KOPT-K1 (cell line): ENCODE measurements around the gene SLC35E4.
"Not testable (repeated sequence)": the region's sequence is repeated elsewhere in the genome, so short reads cannot be mapped to it uniquely, and the experiment has no call there.

Experiments used
- H3K27ac ChIP-seq: fragments of 200-600 bp; sonication (generic); 2 replicates; pipeline ENCODE4 v1.5.1; 2016; ENCODE audit warnings: antibody characterized with exemption, mild to moderate bottlenecking, low read depth, low read length; ENCODE audit not compliant: poor library complexity, severe bottlenecking
- H3K36me3 ChIP-seq: fragments of 200-600 bp; sonication (generic); 2 replicates; pipeline ENCODE4 v1.5.1; 2017; ENCODE audit warnings: antibody characterized with exemption, mild to moderate bottlenecking, low read length, moderate library complexity; ENCODE audit not compliant: insufficient read depth
- H3K9me3 ChIP-seq: fragments of 200-600 bp; sonication (generic); 2 replicates; pipeline ENCODE4 v1.5.1; 2017; ENCODE audit warnings: antibody characterized with exemption, low read length, mild to moderate bottlenecking; ENCODE audit not compliant: insufficient read depth, poor library complexity, severe bottlenecking

SLC35E4 gene

GRCh38 chr22:30606455-30607299, 28.9 kb upstream of the SLC35E4 start, which contains the start of gene TCN2:
Gene TCN2 (plus strand): TSS chr22:30607174. CDS start chr22:30607332, 158 bp downstream.
- Histone ChIP-seq H3K27ac (peak within 1 kb of the TSS; percentile 44), H3K36me3 (no peaks in the 10 kb centered on the region), H3K9me3 (no peaks in the 10 kb centered on the region)

- Histone ChIP-seq H3K27ac (peak overlapping the region; percentile 44), H3K9me3 (no peaks in the 10 kb centered on the region), H3K36me3 (no peaks in the 10 kb centered on the region)
Measured at GRCh38 chr22:30607300-30607930, 28.2 kb upstream of the SLC35E4 start.

GRCh38 chr22:30607939-30608338, 27.6 kb upstream of the SLC35E4 start:
- no peak overlapping the region for H3K27ac ChIP-seq
- no peaks in the 10 kb centered on the region for H3K36me3 ChIP-seq
- no peaks in the 10 kb centered on the region for H3K9me3 ChIP-seq

- H3K9me3 ChIP-seq, result no peaks in the 10 kb centered on the region
- no peak overlapping the region for H3K27ac ChIP-seq
- H3K36me3 ChIP-seq, result no peaks in the 10 kb centered on the region
Measured at GRCh38 chr22:30609260-30610185, 26.1 kb upstream of the SLC35E4 start.

- Histone ChIP-seq H3K9me3 (no peaks in the 10 kb centered on the region), H3K36me3 (no peaks in the 10 kb centered on the region), H3K27ac (no peak overlapping the region)
Measured at GRCh38 chr22:30610299-30610698, 25.3 kb upstream of the SLC35E4 start.

GRCh38 chr22:30611197-30611596, 24.4 kb upstream of the SLC35E4 start:
- Histone ChIP-seq H3K36me3 (no peaks in the 10 kb centered on the region), H3K27ac (no peak overlapping the region), H3K9me3 (no peaks in the 10 kb centered on the region)

GRCh38 chr22:30612789-30613188, 22.8 kb upstream of the SLC35E4 start:
- no peak overlapping the region for H3K27ac ChIP-seq
- no peaks in the 10 kb centered on the region for H3K36me3 ChIP-seq
- H3K9me3 ChIP-seq, result no peaks in the 10 kb centered on the region

- no peaks in the 10 kb centered on the region for H3K36me3 ChIP-seq
- no peak overlapping the region for H3K27ac ChIP-seq
- no peaks in the 10 kb centered on the region for H3K9me3 ChIP-seq
Measured at GRCh38 chr22:30614268-30614667, 21.3 kb upstream of the SLC35E4 start.

- Histone ChIP-seq H3K36me3 (no peaks in the 10 kb centered on the region), H3K9me3 (no peaks in the 10 kb centered on the region), H3K27ac (no peak overlapping the region)
Measured at GRCh38 chr22:30614879-30615278, 20.7 kb upstream of the SLC35E4 start.

- H3K27ac ChIP-seq, result no peak overlapping the region
- no peaks in the 10 kb centered on the region for H3K9me3 ChIP-seq
- no peaks in the 10 kb centered on the region for H3K36me3 ChIP-seq
Measured at GRCh38 chr22:30615543-30615954, 20.0 kb upstream of the SLC35E4 start.

GRCh38 chr22:30617819-30618218, 17.8 kb upstream of the SLC35E4 start:
- Histone ChIP-seq H3K36me3 (no peaks in the 10 kb centered on the region), H3K9me3 (no peaks in the 10 kb centered on the region), H3K27ac (no peak overlapping the region)

- H3K36me3 ChIP-seq, H3K9me3 ChIP-seq, H3K27ac ChIP-seq: not testable (repeated sequence)
Measured at GRCh38 chr22:30619909-30620308, 15.7 kb upstream of the SLC35E4 start.

GRCh38 chr22:30626413-30626812, 9.2 kb upstream of the SLC35E4 start:
- Histone ChIP-seq H3K36me3 (no peaks in the 10 kb centered on the region), H3K27ac (no peak overlapping the region), H3K9me3 (no peaks in the 10 kb centered on the region)

- no peak overlapping the region for H3K27ac ChIP-seq
- no peaks in the 10 kb centered on the region for H3K36me3 ChIP-seq
- H3K9me3 ChIP-seq, result no peaks in the 10 kb centered on the region
Measured at GRCh38 chr22:30627471-30627870, 8.1 kb upstream of the SLC35E4 start.

- no peaks in the 10 kb centered on the region for H3K9me3 ChIP-seq
- no peak overlapping the region for H3K27ac ChIP-seq
- H3K36me3 ChIP-seq, result no peaks in the 10 kb centered on the region
Measured at GRCh38 chr22:30628491-30628890, 7.1 kb upstream of the SLC35E4 start.
